H1 (cell line): Measurements from ENCODE around the gene ADAM19.

Source experiments
- BACH1 ChIP-seq: IDR thresholded peaks from 2 replicates; pipeline ENCODE4 v1.6.1; 2012; ENCODE audit warnings: low read length, improper control_type of control experiment
- CBX5 ChIP-seq: fragments of 300-800, 300-1000 bp; sonication (generic); IDR thresholded peaks from 2 replicates; pipeline ENCODE4 v1.7.1; 2016; ENCODE audit warnings: antibody characterized with exemption, low read length, low read depth
- CREB1 ChIP-seq: IDR thresholded peaks from 2 replicates; pipeline ENCODE4 v1.6.1; 2012; ENCODE audit warnings: inconsistent platforms
- JUND ChIP-seq: IDR thresholded peaks from 2 replicates; pipeline ENCODE4 v1.6.1; 2011; ENCODE audit warnings: mild to moderate bottlenecking, improper control_type of control experiment, low read length
- POLR2A ChIP-seq, 2 experiments: IDR thresholded peaks; 1 replicate in 1 of 2; 2 replicates in 1 of 2; pipeline ENCODE4 v1.6.1; 2011; ENCODE audit warnings: low read depth in 2 of 2, low read length in 2 of 2, mild to moderate bottlenecking in 2 of 2; ENCODE audit errors: control extremely low read depth in 1 of 2
- POLR2AphosphoS5 ChIP-seq: IDR thresholded peaks from 2 replicates; pipeline ENCODE4 v1.6.1; 2011; ENCODE audit warnings: low read depth, low read length
- RAD21 ChIP-seq, 2 experiments: IDR thresholded peaks in 1 of 2; conservative IDR thresholded peaks in 1 of 2; 2 replicates each; pipeline ENCODE4 v1.6.1; 2011; ENCODE audit warnings: low read depth in 2 of 2, low read length in 2 of 2, improper control_type of control experiment in 1 of 2, inconsistent platforms in 1 of 2, mild to moderate bottlenecking in 1 of 2, moderate library complexity in 1 of 2
- RNF2 ChIP-seq: fragments of 200-900, 300-1000 bp; sonication (generic); IDR thresholded peaks from 2 replicates; pipeline ENCODE4 v1.7.1; 2016; ENCODE audit warnings: borderline replicate concordance, low read depth, mild to moderate bottlenecking, antibody characterized with exemption, low read length; ENCODE audit not compliant: poor library complexity, severe bottlenecking; ENCODE audit errors: missing control alignments
- RXRA ChIP-seq: IDR thresholded peaks from 2 replicates; pipeline ENCODE4 v1.6.1; 2011; ENCODE audit warnings: low read depth, mild to moderate bottlenecking, low read length, moderate library complexity; ENCODE audit not compliant: insufficient read depth
- TAF7 ChIP-seq: optimal IDR thresholded peaks from 2 replicates; pipeline ENCODE3; 2011; ENCODE audit warnings: low read depth, mild to moderate bottlenecking, inconsistent platforms, low read length, moderate library complexity, borderline replicate concordance
- YY1 ChIP-seq: IDR thresholded peaks from 2 replicates; pipeline ENCODE4 v1.6.1; 2011; ENCODE audit warnings: low read depth, mild to moderate bottlenecking, low read length
- ZNF274 ChIP-seq: IDR thresholded peaks from 2 replicates; pipeline ENCODE4 v1.7.0; 2012; ENCODE audit warnings: low read length, borderline replicate concordance; ENCODE audit errors: extremely low read depth
- TF ChIP-seq, protein P1 (sequence below), 3 experiments: IDR thresholded peaks; 1 replicate in 2 of 3; 2 replicates in 1 of 3; pipeline versions ENCODE4 v1.5.1 to v1.6.1; 2011; ENCODE audit warnings: low read length in 3 of 3, mild to moderate bottlenecking in 3 of 3, inconsistent platforms in 2 of 3, low read depth in 1 of 3, moderate library complexity in 1 of 3; ENCODE audit not compliant: insufficient read depth in 1 of 3; ENCODE audit errors: control extremely low read depth in 1 of 3
- TF ChIP-seq, protein P2 (sequence below): IDR thresholded peaks from 2 replicates; pipeline ENCODE4 v1.6.1; 2012; ENCODE audit warnings: inconsistent platforms

DNA sequence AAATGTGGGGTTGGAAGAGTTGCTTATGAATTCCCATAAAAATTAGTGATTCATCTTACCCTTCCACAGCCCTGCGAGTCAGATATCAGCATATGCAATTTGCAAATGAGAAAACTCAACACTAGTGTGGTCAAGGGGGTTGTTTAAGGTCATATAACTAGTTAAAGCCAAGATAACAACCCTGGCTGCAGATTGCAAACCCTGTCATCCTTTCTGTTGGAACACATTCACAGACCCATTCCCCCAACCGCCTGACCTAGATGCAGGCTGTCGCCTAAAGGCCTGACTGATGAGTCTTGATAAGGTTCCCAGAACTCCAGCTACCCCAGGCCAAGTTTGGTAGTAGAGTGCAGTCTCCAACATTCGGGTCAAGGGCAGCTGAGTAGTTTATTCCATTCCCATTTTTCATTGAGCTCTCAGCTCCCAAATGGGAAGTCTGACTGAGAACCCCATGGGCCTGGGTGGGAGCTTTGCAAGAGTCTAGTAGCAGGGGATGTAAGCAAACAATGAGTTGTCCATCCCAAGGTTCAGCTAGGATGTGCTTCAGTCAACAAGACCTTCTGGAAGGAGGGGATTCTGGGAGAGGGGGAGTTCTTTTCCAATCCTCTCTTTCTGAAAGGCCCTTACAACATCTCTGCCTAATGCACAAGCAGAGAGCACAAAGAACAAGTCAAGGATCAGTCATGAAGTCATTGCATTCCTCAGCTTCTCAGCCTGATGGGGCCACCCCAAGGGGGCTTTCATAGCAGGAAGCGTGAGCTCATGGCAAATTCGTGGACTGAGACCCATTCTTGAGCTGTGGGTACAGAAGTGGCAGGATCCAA is 40.3 kb downstream of the ADAM19 start:
- no peak for TF ChIP-seq TAF7
- TF ChIP-seq, protein P1, sequence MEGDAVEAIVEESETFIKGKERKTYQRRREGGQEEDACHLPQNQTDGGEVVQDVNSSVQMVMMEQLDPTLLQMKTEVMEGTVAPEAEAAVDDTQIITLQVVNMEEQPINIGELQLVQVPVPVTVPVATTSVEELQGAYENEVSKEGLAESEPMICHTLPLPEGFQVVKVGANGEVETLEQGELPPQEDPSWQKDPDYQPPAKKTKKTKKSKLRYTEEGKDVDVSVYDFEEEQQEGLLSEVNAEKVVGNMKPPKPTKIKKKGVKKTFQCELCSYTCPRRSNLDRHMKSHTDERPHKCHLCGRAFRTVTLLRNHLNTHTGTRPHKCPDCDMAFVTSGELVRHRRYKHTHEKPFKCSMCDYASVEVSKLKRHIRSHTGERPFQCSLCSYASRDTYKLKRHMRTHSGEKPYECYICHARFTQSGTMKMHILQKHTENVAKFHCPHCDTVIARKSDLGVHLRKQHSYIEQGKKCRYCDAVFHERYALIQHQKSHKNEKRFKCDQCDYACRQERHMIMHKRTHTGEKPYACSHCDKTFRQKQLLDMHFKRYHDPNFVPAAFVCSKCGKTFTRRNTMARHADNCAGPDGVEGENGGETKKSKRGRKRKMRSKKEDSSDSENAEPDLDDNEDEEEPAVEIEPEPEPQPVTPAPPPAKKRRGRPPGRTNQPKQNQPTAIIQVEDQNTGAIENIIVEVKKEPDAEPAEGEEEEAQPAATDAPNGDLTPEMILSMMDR (IDR thresholded peaks at IDR 0.05; ENCODE audit: control extremely low read depth in 1 of 3, insufficient read depth in 1 of 3, low read depth in 1 of 3, low read length in 3 of 3): no peak
- TF ChIP-seq YY1: no peak
- TF ChIP-seq POLR2AphosphoS5: no peak
- TF ChIP-seq RXRA: no peak
- TF ChIP-seq, protein P2, sequence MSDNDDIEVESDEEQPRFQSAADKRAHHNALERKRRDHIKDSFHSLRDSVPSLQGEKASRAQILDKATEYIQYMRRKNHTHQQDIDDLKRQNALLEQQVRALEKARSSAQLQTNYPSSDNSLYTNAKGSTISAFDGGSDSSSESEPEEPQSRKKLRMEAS: no peak
- no peak for TF ChIP-seq POLR2A (IDR thresholded peaks at IDR 0.05; ENCODE audit: control extremely low read depth in 1 of 2, low read depth in 2 of 2, low read length in 2 of 2)
- no peak for TF ChIP-seq CBX5
- no peak for TF ChIP-seq JUND
- TF ChIP-seq RAD21 (IDR thresholded peaks at IDR 0.05 in 1 of 2, conservative IDR thresholded peaks at IDR 0.05 in 1 of 2; ENCODE audit: low read depth in 2 of 2, low read length in 2 of 2): no peak
- no peak for TF ChIP-seq CREB1
- TF ChIP-seq BACH1: no peak
- TF ChIP-seq ZNF274: no peak
- no peak for TF ChIP-seq RNF2
